Measurements from ENCODE around the gene IFIT1B.

IFIT1B gene

GRCh38 chr10:89352802-89353201 lies 25.1 kb upstream of the IFIT1B start:
- Mint-ChIP-seq H3K27ac (peak overlapping the region; percentile 56 to 97 (median 90)), H3K4me3 (no peak overlapping the region), H3K9me3 (peaks cover 6% of the 10 kb centered on the region), H3K4me1 (peaks cover 50% of the 10 kb centered on the region), H3K36me3 (ENCODE audit: low read depth) (peaks cover 3% of the 10 kb centered on the region), H3K27me3 (ENCODE audit: low read depth) (no peaks in the 10 kb centered on the region)
- no peak for TF ChIP-seq CTCF (IDR thresholded peaks at IDR 0.05; ENCODE audit: unreplicated experiment in 3 of 3)

GRCh38 chr10:89355394-89355931 lies 22.4 kb upstream of the IFIT1B start:
- H3K4me3 Mint-ChIP-seq, result no peak overlapping the region
- peaks cover 6% of the 10 kb centered on the region for H3K9me3 Mint-ChIP-seq
- H3K27me3 Mint-ChIP-seq (ENCODE audit: low read depth), result no peaks in the 10 kb centered on the region
- H3K36me3 Mint-ChIP-seq (ENCODE audit: low read depth), result peaks cover 3% of the 10 kb centered on the region
- peaks cover 25% of the 10 kb centered on the region for H3K4me1 Mint-ChIP-seq
- TF ChIP-seq CTCF (IDR thresholded peaks at IDR 0.05; ENCODE audit: unreplicated experiment in 3 of 3), result no peak
- H3K27ac Mint-ChIP-seq, result peak overlapping the region in 1 of 3 experiments; percentile 27

- peaks cover 9% of the 10 kb centered on the region for H3K4me1 Mint-ChIP-seq
- TF ChIP-seq CTCF (IDR thresholded peaks at IDR 0.05; ENCODE audit: unreplicated experiment in 3 of 3), result no peak
- peaks cover 3% of the 10 kb centered on the region for H3K36me3 Mint-ChIP-seq (ENCODE audit: low read depth)
- H3K27ac Mint-ChIP-seq, result peak overlapping the region; percentile 0 to 76 (median 44)
- peaks cover 6% of the 10 kb centered on the region for H3K9me3 Mint-ChIP-seq
- H3K4me3 Mint-ChIP-seq, result no peak overlapping the region
- H3K27me3 Mint-ChIP-seq (ENCODE audit: low read depth), result no peaks in the 10 kb centered on the region
Measured at GRCh38 chr10:89357096-89357495, 20.8 kb upstream of the IFIT1B start.

- Mint-ChIP-seq H3K27ac (no peak overlapping the region), H3K27me3 (ENCODE audit: low read depth) (no peaks in the 10 kb centered on the region), H3K9me3 (peaks cover 6% of the 10 kb centered on the region), H3K36me3 (ENCODE audit: low read depth) (peaks cover 3% of the 10 kb centered on the region), H3K4me1 (peaks cover under 1% of the 10 kb centered on the region), H3K4me3 (no peak overlapping the region)
- TF ChIP-seq CTCF (IDR thresholded peaks at IDR 0.05; ENCODE audit: unreplicated experiment in 3 of 3), result no peak
Measured at GRCh38 chr10:89357975-89358374, 19.9 kb upstream of the IFIT1B start.

GRCh38 chr10:89360157-89360556 lies 17.7 kb upstream of the IFIT1B start:
- Mint-ChIP-seq H3K9me3 (peaks cover 4% of the 10 kb centered on the region), H3K36me3 (ENCODE audit: low read depth) (no peaks in the 10 kb centered on the region), H3K4me1 (peaks cover 6% of the 10 kb centered on the region), H3K4me3 (no peak overlapping the region), H3K27me3 (ENCODE audit: low read depth) (no peaks in the 10 kb centered on the region), H3K27ac (no peak overlapping the region)
- no peak for TF ChIP-seq CTCF (IDR thresholded peaks at IDR 0.05; ENCODE audit: unreplicated experiment in 3 of 3)

- H3K4me1 Mint-ChIP-seq, result peaks cover 13% of the 10 kb centered on the region
Measured at GRCh38 chr10:89362929-89363328, 14.9 kb upstream of the IFIT1B start.

More at GRCh38 chr10:89362929-89363328, 14.9 kb upstream of the IFIT1B start:
- H3K9me3 Mint-ChIP-seq, result peaks cover 4% of the 10 kb centered on the region
- no peaks in the 10 kb centered on the region for H3K27me3 Mint-ChIP-seq (ENCODE audit: low read depth)
- peak overlapping the region in 1 of 3 experiments; percentile 48 for H3K27ac Mint-ChIP-seq
- H3K36me3 Mint-ChIP-seq (ENCODE audit: low read depth), result no peaks in the 10 kb centered on the region
- no peak for TF ChIP-seq CTCF (IDR thresholded peaks at IDR 0.05; ENCODE audit: unreplicated experiment in 3 of 3)
- no peak overlapping the region for H3K4me3 Mint-ChIP-seq

Measured in nephron (organoid).